DND-41 (cell line): Measurements from ENCODE around the gene COG3.

Experiments used
- EZH2 ChIP-seq: IDR thresholded peaks from 3 replicates; pipeline ENCODE4 v1.6.1; 2012; ENCODE audit warnings: borderline replicate concordance, low read depth, mild to moderate bottlenecking, moderate library complexity, low read length, inconsistent platforms; ENCODE audit not compliant: severe bottlenecking
- TF ChIP-seq, protein P1 (sequence below): IDR thresholded peaks from 2 replicates; pipeline ENCODE4 v1.5.1; 2012; ENCODE audit warnings: borderline replicate concordance, low read length, moderate library complexity, mild to moderate bottlenecking; ENCODE audit not compliant: poor library complexity, severe bottlenecking; ENCODE audit errors: extremely low read depth

DNA sequence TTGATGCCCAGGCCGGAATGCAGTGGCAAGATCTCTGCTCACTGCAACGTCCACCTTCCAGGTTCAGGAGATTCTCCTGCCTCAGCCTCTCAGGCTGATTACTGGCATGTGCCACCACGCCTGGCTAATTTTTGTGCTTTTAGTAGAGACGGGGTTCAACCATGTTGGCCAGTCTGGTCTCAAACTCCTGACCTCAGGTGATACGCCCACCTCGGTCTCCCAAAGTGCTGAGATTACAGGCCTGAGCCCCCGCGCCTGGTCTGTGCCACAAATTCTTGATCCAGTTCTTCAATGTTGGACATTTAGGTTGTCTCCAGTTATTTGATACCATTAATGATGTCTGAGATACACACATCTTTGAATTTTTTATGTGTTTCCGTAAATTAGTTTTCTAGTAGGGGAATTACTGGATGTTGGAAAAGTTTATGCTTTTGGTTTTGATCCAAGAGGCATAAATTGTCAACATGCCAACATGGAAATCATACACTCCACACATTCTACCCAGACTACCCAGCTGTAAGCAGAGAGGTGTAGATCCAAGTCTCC, 525 bp upstream of the COG3 start:
- TF ChIP-seq, protein P1, sequence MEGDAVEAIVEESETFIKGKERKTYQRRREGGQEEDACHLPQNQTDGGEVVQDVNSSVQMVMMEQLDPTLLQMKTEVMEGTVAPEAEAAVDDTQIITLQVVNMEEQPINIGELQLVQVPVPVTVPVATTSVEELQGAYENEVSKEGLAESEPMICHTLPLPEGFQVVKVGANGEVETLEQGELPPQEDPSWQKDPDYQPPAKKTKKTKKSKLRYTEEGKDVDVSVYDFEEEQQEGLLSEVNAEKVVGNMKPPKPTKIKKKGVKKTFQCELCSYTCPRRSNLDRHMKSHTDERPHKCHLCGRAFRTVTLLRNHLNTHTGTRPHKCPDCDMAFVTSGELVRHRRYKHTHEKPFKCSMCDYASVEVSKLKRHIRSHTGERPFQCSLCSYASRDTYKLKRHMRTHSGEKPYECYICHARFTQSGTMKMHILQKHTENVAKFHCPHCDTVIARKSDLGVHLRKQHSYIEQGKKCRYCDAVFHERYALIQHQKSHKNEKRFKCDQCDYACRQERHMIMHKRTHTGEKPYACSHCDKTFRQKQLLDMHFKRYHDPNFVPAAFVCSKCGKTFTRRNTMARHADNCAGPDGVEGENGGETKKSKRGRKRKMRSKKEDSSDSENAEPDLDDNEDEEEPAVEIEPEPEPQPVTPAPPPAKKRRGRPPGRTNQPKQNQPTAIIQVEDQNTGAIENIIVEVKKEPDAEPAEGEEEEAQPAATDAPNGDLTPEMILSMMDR = no peak
- no peak for TF ChIP-seq EZH2
